HG02943 (cell line): ENCODE results near the gene MFSD11.
"Not testable (repeated sequence)": the region's sequence is repeated elsewhere in the genome, so short reads cannot be mapped to it uniquely, and the experiment has no call there.

ENCODE experiments used
- ATAC-seq: cut with Tn5 transposase; IDR thresholded peaks from one replicate; pipeline ENCODE4 v1.9.1; 2021; ENCODE audit warnings: mild to moderate bottlenecking, low read depth, moderate library complexity; ENCODE audit not compliant: unreplicated experiment

Gene MFSD11

DNA sequence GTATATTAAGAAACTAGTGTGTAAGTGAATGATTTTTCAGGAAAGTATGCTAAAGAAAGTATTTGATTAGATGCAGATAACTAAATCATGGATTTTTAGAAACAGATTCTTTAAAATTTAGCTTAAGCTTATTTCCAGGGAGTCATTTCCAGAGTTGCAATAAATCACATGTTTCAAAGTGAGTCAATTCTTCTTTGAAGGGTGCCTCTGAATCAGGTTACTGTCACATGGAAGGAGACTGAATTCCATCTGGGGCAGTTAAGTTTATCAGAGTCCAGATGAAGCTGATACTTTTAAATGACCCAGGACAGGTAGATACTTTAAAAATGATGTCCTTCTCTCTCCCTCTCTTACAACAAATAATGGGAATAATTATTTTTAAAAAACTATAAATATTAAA lies 5.0 kb downstream of the MFSD11 start:
- ATAC-seq = no peak

DNA sequence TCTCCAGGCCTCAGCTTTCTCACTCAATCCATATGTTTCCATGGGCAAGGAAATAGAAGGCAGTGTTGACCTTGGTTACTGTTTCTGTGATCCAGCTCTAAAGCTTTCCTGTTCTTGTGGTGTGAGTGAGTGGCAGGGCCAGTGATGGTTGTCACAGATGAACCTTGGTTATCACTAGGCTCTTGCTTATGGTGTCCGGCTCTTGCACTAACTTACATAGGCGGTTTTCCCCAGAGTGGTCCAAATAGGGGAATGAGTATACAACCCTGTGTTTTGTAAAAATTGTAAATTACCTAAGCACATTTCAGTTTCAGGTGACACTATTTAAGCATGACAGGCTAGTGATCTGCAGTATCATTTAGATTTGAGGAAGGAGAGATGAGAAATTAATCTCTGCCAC lies 6.8 kb downstream of the MFSD11 start:
- no peak for ATAC-seq

- not testable (repeated sequence) for ATAC-seq
Measured at GRCh38 chr17:76745785-76746184, 7.9 kb downstream of the MFSD11 start.

DNA sequence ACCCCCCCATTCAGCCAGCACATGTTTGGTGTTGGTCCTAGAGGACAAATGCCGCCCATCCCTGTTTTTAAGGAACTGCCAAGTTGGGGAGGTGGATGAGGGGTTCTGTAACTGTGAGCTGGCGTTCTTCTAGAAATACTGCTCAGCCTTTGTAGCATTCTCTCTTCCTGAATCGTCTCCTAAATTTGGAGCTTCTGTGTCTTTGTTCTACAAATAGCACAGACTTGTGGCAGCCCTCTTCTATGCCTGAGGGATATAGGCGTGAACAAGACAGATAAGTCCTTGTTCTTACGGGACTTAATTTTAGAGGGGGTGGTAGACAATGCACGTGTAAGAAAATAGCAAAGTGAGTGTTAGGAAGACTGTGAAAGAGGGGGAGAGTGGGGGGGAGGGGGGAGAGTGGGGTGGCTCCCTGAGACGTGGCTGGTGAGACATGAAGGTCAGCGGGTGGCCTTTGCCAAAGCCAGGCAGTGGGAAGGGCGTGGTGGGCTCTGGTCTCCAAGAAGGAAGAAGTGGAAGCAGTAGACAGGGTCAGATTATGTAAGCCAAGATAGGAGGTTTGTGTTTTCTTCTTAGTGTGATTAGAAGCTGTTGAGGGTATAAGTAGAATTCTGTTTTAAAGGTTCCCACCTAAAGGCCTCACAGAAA lies 9.9 kb downstream of the MFSD11 start:
- ATAC-seq = no peak

DNA sequence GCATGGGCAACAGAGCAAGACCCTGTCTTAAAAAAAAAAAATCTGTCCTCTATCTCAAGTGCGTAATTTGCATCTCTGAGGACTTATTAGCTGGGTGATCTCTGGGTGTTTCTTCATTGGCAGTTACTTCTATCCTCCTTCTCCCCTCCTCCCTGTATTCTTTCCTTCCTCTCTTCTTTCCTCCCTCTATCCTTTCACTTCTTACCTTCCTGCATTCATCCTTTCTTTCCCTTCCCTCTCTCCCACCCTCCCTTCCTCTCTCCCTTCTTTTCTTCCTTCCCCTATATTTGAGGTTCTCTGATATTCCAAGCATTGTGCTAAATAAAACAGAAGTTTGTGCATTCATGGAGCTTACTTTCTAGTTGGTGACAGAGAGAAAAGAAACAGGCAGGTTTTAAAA lies 10.7 kb downstream of the MFSD11 start:
- ATAC-seq = no peak

DNA sequence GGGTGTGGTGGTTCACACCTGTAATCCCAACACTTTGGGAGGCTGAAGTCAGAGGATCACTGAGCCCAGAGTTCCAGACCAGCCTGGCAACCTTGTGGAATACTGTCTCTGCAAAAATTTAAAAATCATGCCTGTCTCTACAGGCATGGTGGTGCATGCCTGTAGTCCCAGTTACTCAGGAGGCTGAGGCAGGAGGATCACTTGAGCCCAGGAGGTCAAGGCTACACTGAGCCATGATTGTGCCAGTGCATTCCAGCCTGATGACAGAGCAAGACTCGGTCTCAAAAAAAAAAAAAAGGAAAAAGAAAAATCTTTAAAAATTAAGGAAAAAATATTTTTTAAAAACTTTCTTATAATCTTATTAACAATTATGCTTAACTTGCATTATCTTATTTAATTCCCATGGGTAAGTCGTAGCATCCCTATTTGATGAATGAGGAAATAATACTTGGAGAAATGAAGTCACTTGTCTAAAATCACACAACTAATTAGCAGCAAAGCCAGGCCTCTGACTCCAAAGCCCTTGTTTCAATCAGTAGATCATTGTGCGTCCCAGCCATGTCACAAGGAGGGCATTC lies 13.6 kb downstream of the MFSD11 start:
- no peak for ATAC-seq

DNA sequence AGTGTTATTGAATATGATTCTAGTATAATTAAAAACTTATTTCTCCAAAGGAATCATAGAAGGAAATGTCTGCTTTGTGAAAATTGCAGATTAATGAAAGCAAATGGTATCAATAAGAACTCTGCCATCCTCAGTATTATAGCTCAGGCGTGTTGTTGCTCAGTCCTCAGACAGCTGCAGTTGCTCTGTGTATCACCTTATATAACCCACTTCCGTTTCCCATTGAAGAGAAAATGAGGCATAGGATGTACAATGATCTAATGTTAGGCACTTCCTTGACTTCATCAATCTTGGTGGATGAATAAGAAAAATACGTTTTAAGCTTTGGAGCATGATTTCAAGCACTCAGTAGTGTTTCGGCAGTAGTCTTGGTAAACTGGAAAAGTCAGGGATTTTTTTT lies 14.1 kb downstream of the MFSD11 start:
- no peak for ATAC-seq

DNA sequence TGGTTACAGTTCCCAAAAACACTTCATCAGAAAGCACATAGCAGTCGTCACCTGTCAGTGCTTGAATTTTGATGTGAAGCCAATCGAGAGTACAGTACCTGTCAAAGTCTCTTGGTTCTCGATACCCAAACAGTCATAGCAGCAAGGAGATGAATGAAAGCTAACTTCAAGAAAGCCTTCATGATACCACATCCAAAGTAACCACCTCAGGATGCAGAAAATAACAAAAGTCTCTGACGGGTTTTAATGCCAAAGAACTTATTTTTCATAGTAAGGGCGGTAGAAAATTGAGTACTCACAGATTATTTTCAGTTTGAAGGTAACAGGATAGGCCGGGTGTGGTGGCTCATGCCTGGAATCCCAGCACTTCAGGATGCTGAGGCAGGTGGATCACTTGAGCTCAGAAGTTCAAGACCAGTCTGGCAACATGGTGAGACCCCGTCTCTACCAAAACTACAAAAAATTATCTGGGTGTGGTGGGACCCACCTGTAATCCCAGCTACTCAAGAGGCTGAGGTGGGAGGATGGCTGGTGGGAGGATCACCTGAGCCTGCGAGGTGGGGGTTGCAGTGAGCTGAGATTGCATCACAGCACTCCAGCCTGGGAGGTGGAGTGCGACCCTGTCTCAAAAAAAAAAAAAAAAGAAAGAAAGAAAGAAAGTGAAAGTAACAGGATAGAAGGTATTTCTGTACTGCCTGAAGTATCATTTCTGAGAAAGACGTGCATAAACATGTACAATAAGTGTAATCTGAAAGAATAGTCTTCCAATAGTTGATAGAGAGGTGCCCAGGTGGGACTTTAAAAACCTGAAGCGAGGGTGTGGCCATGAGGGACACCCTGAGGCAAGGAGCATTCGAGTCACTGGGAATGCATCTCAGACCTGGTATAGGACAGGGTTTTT lies 15.4 kb downstream of the MFSD11 start:
- ATAC-seq = no peak

- ATAC-seq = no peak
Measured at GRCh38 chr17:76755285-76755684, 17.4 kb downstream of the MFSD11 start.

DNA sequence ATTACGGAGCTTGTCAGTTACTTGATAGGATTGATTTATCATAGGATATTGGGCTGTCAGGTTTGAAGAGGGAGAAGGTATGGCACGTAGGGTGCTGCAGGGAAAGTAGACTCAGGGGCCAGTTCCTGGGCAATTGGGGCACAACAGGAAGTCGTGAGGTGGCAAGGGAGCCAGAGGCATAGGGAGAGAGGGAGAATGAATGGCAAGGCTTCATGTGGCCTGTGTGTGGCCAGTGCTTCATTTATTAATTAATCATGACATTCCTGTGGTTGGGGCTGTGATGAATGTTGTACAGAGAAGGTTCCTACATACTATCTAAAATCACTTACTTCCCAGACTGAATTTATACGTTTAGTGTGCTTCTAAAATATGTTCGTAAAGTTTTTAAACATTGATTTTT lies 19.3 kb downstream of the MFSD11 start:
- ATAC-seq = no peak

GRCh38 chr17:76758570-76758969 lies 20.7 kb downstream of the MFSD11 start:
- ATAC-seq = no peak

GRCh38 chr17:76772842-76773525 lies 35.1 kb downstream of the MFSD11 start:
- ATAC-seq = no peak

- no peak for ATAC-seq
Measured at GRCh38 chr17:76775021-76775600, 37.2 kb downstream of the MFSD11 start.

GRCh38 chr17:76781056-76781982 lies 43.4 kb downstream of the MFSD11 start:
- ATAC-seq = no peak

DNA sequence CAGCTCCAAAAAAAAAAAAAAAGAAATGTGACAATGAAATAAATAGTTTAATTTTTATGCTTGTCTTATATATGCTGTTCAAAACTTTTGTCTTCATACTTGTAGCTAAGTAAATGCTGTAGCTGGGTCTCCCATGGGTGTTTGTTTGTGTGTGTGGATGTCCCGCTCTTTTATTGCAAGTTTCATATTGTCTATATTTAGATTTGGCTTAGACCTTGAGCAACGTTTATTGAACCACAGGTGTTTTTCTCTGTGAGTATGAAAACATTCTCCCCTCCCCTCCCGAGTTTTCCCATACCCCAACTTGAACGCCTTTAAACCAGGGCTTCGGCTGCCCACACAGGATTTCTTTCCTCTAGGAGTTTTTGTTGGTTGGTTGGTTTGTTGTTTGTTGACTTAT lies 45.2 kb downstream of the MFSD11 start:
- no peak for ATAC-seq

DNA sequence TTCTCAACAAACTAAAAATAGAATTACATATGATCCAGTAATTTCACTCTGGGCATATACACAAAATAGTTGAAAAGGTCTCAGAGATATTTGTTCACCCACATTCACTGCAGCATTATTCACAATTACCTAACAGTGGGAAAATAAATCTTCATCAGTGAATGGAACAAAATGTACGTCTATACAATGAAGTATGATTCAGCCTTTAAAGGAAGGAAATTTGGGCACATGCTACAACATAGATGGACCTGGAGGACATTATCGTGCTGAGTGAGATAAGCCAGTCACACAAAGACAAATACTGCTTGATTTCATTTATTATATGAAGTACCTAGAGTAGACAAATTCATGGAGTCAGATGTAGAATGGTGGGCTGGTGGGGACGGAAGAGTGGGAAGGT lies 47.0 kb downstream of the MFSD11 start:
- ATAC-seq = no peak

DNA sequence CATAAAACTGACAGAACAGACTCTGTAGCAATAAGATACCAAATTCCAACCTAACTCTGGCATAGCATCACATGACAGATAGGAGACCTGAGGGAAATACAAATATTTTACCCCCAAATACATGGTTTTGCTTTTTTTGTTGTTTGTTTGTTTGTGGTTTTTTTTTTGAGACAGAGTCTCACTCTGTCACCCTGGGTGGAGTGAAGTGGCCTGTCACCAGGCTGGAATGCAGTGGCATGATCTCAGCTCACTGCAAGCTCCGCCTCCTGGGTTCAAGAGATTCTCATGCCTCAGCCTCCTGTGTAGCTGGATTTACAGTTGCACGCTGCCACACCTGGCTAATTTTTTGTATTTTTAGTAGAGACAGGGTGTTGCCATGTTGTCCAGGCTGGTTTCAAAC lies 49.9 kb downstream of the MFSD11 start:
- ATAC-seq = not testable (repeated sequence)

DNA sequence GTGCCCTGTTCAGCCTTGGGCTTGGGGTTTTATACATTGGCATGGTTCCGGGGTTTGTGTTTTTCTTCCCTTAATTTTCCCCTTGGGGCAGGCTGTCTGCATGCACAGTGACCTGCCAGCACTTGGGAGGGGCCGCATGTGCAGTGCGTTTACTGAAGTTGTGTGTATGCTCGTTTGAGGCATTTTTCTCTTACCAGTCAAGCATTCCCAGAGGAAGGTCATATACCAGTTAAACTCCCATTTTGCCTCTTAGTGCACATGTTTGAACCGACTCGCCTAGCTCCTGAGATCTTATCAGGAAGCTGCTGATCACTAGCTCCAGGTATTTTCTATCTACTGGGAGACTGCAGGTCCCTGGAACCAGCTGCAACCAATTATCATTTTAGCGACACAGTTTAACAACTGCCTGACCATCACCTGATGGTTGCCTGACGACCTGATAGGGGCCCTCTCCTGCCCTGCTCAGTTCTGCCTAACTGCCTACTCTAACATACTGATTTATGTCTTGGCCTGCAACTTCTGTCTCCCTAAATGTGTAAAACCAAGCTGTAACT lies 51.4 kb downstream of the MFSD11 start:
- no peak for ATAC-seq
